Sigmoid colon (tissue), 4 donors: ENCODE measurements around the gene SFMBT2.

Experiments
- CTCF ChIP-seq, 4 experiments: fragments of 450-650 bp in 3 of 4; fragments of 200-600 bp in 1 of 4; IDR thresholded peaks; one replicate each; pipeline ENCODE4 v1.5.1; 2016 to 2019; ENCODE audit warnings: antibody characterized with exemption in 4 of 4, mild to moderate bottlenecking in 3 of 4, moderate library complexity in 2 of 4
- EP300 ChIP-seq, 4 donors: sonication (generic); formaldehyde crosslinking; IDR thresholded peaks; one replicate each; pipeline ENCODE4 v1.6.1; 2017; ENCODE audit warnings: antibody characterized with exemption in 4 of 4
- POLR2A ChIP-seq, 2 donors: fragments of 450-650 bp; IDR thresholded peaks; one replicate each; pipeline ENCODE4 v1.6.1; 2016; ENCODE audit warnings: antibody characterized with exemption in 2 of 2, mild to moderate bottlenecking in 2 of 2, moderate library complexity in 2 of 2
- POLR2AphosphoS5 ChIP-seq, 4 donors: sonication (generic); formaldehyde crosslinking; IDR thresholded peaks; one replicate each; pipeline ENCODE4 v1.6.1; 2017; ENCODE audit warnings: antibody characterized with exemption in 4 of 4

- TF ChIP-seq CTCF (IDR thresholded peaks at IDR 0.05) (no peak), POLR2AphosphoS5 (IDR thresholded peaks at IDR 0.05) (no peak), POLR2A (IDR thresholded peaks at IDR 0.05) (no peak), EP300 (IDR thresholded peaks at IDR 0.05) (no peak)
These were observed 260.5 kb downstream of the SFMBT2 start for GRCh38 chr10:7150349-7150748.
